GM12878 (cell line): ENCODE results near the gene PTGES3L. TPM values are rescaled to one million over a fixed set of nuclear protein-coding genes. Genes with fewer than 3 reads are reported as not detected.

Experiments
- ATF7 ChIP-seq: fragments of 450-650 bp; IDR thresholded peaks from 2 replicates; pipeline ENCODE4 v1.6.1; 2016; ENCODE audit warnings: low read depth, mild to moderate bottlenecking
- CHD2 ChIP-seq: IDR thresholded peaks from 2 replicates; pipeline ENCODE4 v1.6.1; 2011; ENCODE audit warnings: low read depth, low read length, improper control_type of control experiment, borderline replicate concordance
- EED ChIP-seq: sonication (generic); IDR thresholded peaks from 2 replicates; pipeline ENCODE4 v1.6.1; 2016; ENCODE audit warnings: antibody characterized with exemption, low read depth
- IKZF1 ChIP-seq: fragments of 450-650 bp; conservative IDR thresholded peaks from 2 replicates; pipeline ENCODE4 v1.6.1; 2017; ENCODE audit warnings: antibody characterized with exemption, mild to moderate bottlenecking
- KLF5 ChIP-seq: fragments of 450-650 bp; IDR thresholded peaks from 2 replicates; pipeline ENCODE4 v1.6.1; 2014; ENCODE audit warnings: mild to moderate bottlenecking; ENCODE audit not compliant: partially characterized antibody
- LARP7 ChIP-seq: fragments of 450-650 bp; IDR thresholded peaks from 2 replicates; pipeline ENCODE4 v1.6.1; 2017; ENCODE audit warnings: mild to moderate bottlenecking
- NR2F1 ChIP-seq: fragments of 450-650 bp; conservative IDR thresholded peaks from 2 replicates; pipeline ENCODE4 v1.6.1; 2017; ENCODE audit warnings: mild to moderate bottlenecking
- NRF1 ChIP-seq: conservative IDR thresholded peaks from 2 replicates; pipeline ENCODE4 v1.6.1; 2011; ENCODE audit warnings: mild to moderate bottlenecking, low read depth, low read length, improper control_type of control experiment
- POLR2A ChIP-seq: IDR thresholded peaks from 2 replicates; pipeline ENCODE4 v1.6.1; 2011; ENCODE audit warnings: low read depth, mild to moderate bottlenecking, low read length
- POLR2AphosphoS5 ChIP-seq: IDR thresholded peaks from 2 replicates; pipeline ENCODE4 v1.6.1; 2011; ENCODE audit warnings: mild to moderate bottlenecking, low read length, inconsistent platforms
- REST ChIP-seq: IDR thresholded peaks from 2 replicates; pipeline ENCODE4 v1.6.1; 2012; ENCODE audit warnings: mild to moderate bottlenecking, low read depth, low read length
- SIN3A ChIP-seq: IDR thresholded peaks from 2 replicates; pipeline ENCODE4 v1.6.1; 2012; ENCODE audit warnings: low read depth, low read length, improper control_type of control experiment
- TCF3 ChIP-seq: IDR thresholded peaks from 2 replicates; pipeline ENCODE4 v1.6.1; 2012; ENCODE audit warnings: low read depth, mild to moderate bottlenecking, low read length, borderline replicate concordance; ENCODE audit not compliant: insufficient read depth
- ZNF217 ChIP-seq: fragments of 450-650 bp; IDR thresholded peaks from 2 replicates; pipeline ENCODE4 v1.6.1; 2017; ENCODE audit warnings: antibody characterized with exemption, mild to moderate bottlenecking
- ZNF384 ChIP-seq: IDR thresholded peaks from 2 replicates; pipeline ENCODE4 v1.6.1; 2012; ENCODE audit warnings: low read depth, mild to moderate bottlenecking, low read length, improper control_type of control experiment, borderline replicate concordance
- ZNF687 ChIP-seq: fragments of 450-650 bp; IDR thresholded peaks from 2 replicates; pipeline ENCODE4 v1.6.1; 2017; ENCODE audit warnings: mild to moderate bottlenecking, moderate library complexity
- polyA plus RNA-seq, 11 experiments: library from polyadenylated mRNA; depleted of rRNA in 4 of 11; unstranded in 6 of 11; stranded (reverse) in 5 of 11; fragments of >200 nt; fragmentation: Nextera tagmentation in 4 of 11; fragmentation: Illumina TruSeq in 1 of 11; extraction: Ambion mirVana in 4 of 11; extraction: Trizol in 1 of 11; gene quantifications; 1 replicate in 1 of 11; 2 replicates in 10 of 11; pipeline versions ENCODE4 v1.2.1 to v1.2.3, GENCODE V29; 2011 to 2016; ENCODE audit warnings: inconsistent platforms in 2 of 11, missing spikeins in 2 of 11, low read depth in 1 of 11
- total RNA-seq, 4 experiments: library from RNA; depleted of rRNA in 3 of 4; stranded (reverse); fragments of >200 nt in 3 of 4; fragmentation: Illumina TruSeq in 1 of 4; extraction: Trizol in 1 of 4; gene quantifications; 2 replicates each; pipeline versions ENCODE4 v1.2.1 to v1.2.3, GENCODE V29; 2013 to 2021
- TF ChIP-seq, protein P1 (sequence below): fragments of 450-650 bp; IDR thresholded peaks from 2 replicates; pipeline ENCODE4 v1.6.1; 2016; ENCODE audit warnings: mild to moderate bottlenecking
- TF ChIP-seq, protein P2 (sequence below): fragments of 450-650 bp; formaldehyde crosslinking; IDR thresholded peaks from 2 replicates; pipeline ENCODE4 v1.5.0; 2022; ENCODE audit warnings: mild to moderate bottlenecking, missing genetic modification characterization

The PTGES3L gene
- total and polyA plus RNA-seq, 10 of the 15 experiments (the other 5 are each of a cell fraction or from before 2014, with no cell fraction given): 0.11 to 2.3 (median 0.98) TPM

- TF ChIP-seq SIN3A: peak; percentile 7; the same call in 1 of the 2 replicates
- TF ChIP-seq NR2F1: 0 out of 2 replicates have a peak, but pooled peaks have one; percentile 23
- peak; percentile 75 for TF ChIP-seq POLR2A
- TF ChIP-seq REST: no peak
- peak; percentile 90 for TF ChIP-seq TCF3
- TF ChIP-seq ZNF687: peak; percentile 13; the same call in 1 of the 2 replicates
- peak; percentile 24; the same call in 1 of the 2 replicates for TF ChIP-seq NRF1
- TF ChIP-seq ATF7: peak; percentile 67
- TF ChIP-seq ZNF217: no peak
- TF ChIP-seq KLF5: peak; percentile 2
- TF ChIP-seq ZNF384: no peak
- peak; percentile 98; the same call in 1 of the 2 replicates for TF ChIP-seq LARP7
- peak; percentile 65; the same call in 1 of the 2 replicates for TF ChIP-seq POLR2AphosphoS5
- TF ChIP-seq IKZF1: peak; percentile 33; the same call in 1 of the 2 replicates
- TF ChIP-seq, protein P1, sequence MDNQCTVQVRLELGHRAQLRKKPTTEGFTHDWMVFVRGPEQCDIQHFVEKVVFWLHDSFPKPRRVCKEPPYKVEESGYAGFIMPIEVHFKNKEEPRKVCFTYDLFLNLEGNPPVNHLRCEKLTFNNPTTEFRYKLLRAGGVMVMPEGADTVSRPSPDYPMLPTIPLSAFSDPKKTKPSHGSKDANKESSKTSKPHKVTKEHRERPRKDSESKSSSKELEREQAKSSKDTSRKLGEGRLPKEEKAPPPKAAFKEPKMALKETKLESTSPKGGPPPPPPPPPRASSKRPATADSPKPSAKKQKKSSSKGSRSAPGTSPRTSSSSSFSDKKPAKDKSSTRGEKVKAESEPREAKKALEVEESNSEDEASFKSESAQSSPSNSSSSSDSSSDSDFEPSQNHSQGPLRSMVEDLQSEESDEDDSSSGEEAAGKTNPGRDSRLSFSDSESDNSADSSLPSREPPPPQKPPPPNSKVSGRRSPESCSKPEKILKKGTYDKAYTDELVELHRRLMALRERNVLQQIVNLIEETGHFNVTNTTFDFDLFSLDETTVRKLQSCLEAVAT: peak; percentile 28; the same call in 1 of the 2 replicates
- TF ChIP-seq CHD2: no peak
- TF ChIP-seq, protein P2, sequence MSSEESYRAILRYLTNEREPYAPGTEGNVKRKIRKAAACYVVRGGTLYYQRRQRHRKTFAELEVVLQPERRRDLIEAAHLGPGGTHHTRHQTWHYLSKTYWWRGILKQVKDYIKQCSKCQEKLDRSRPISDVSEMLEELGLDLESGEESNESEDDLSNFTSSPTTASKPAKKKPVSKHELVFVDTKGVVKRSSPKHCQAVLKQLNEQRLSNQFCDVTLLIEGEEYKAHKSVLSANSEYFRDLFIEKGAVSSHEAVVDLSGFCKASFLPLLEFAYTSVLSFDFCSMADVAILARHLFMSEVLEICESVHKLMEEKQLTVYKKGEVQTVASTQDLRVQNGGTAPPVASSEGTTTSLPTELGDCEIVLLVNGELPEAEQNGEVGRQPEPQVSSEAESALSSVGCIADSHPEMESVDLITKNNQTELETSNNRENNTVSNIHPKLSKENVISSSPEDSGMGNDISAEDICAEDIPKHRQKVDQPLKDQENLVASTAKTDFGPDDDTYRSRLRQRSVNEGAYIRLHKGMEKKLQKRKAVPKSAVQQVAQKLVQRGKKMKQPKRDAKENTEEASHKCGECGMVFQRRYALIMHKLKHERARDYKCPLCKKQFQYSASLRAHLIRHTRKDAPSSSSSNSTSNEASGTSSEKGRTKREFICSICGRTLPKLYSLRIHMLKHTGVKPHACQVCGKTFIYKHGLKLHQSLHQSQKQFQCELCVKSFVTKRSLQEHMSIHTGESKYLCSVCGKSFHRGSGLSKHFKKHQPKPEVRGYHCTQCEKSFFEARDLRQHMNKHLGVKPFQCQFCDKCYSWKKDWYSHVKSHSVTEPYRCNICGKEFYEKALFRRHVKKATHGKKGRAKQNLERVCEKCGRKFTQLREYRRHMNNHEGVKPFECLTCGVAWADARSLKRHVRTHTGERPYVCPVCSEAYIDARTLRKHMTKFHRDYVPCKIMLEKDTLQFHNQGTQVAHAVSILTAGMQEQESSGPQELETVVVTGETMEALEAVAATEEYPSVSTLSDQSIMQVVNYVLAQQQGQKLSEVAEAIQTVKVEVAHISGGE (CRISPR knock-in tag): no peak
- no peak; the same call in 1 of the 2 replicates for TF ChIP-seq EED
Measured at GRCh38 chr17:42980766-42981397, 1.0 kb upstream of the PTGES3L start (continued).
